Astrocyte (in vitro differentiated cells and primary cell): ENCODE measurements around the gene C5orf63.

Experiments
- EZH2 ChIP-seq: IDR thresholded peaks from 2 replicates; pipeline ENCODE4 v1.6.1; 2012; ENCODE audit warnings: mild to moderate bottlenecking, low read length, inconsistent platforms; ENCODE audit not compliant: insufficient read depth
- TF ChIP-seq, protein P1 (sequence below): IDR thresholded peaks from 2 replicates; pipeline ENCODE4 v1.5.1; 2011; ENCODE audit warnings: low read depth, mild to moderate bottlenecking, inconsistent platforms, low read length, moderate library complexity; ENCODE audit not compliant: insufficient read depth

DNA sequence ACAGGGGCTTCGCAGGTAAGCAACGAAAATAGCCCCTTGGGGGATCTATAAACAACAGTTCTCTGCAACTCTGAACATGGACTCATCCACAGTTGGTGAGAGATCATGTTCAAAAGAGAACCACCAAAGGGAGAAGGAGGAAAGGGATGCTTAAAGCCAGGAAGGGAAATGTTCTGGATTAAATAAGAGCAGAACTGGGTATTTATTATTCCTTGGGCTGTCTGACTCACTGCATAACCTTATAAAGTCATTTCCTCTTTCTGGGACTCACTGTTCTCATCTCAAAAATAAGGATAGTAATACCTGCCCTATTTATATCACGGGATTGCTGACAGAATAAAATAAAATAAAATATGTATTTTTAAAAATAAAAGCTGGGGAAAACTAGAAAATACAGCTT lies 31.7 kb downstream of the C5orf63 start:
- TF ChIP-seq, protein P1, sequence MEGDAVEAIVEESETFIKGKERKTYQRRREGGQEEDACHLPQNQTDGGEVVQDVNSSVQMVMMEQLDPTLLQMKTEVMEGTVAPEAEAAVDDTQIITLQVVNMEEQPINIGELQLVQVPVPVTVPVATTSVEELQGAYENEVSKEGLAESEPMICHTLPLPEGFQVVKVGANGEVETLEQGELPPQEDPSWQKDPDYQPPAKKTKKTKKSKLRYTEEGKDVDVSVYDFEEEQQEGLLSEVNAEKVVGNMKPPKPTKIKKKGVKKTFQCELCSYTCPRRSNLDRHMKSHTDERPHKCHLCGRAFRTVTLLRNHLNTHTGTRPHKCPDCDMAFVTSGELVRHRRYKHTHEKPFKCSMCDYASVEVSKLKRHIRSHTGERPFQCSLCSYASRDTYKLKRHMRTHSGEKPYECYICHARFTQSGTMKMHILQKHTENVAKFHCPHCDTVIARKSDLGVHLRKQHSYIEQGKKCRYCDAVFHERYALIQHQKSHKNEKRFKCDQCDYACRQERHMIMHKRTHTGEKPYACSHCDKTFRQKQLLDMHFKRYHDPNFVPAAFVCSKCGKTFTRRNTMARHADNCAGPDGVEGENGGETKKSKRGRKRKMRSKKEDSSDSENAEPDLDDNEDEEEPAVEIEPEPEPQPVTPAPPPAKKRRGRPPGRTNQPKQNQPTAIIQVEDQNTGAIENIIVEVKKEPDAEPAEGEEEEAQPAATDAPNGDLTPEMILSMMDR: no peak
- no peak for TF ChIP-seq EZH2
